SK-N-SH (cell line): Measurements from ENCODE around the gene NOX3. TPM values are rescaled to one million over a fixed set of nuclear protein-coding genes. Genes with fewer than 3 reads are reported as not detected.
A peak's percentile ranks its signal among the peaks of the same experiment; 100 is the strongest.

Source experiments
- CTCF ChIA-PET: fragments of 300-600, 350-600 bp; formaldehyde crosslinking; extraction: SDS; loops from one replicate; lab custom pipeline; 2021; lab: Yijun Ruan, JAX
- POLR2A ChIA-PET: fragments of 350-600 bp; sonication (Branson Sonifier 250); formaldehyde crosslinking; extraction: SDS; loops from one replicate; lab custom pipeline; 2020; ENCODE audit warnings: antibody characterized with exemption, inconsistent platforms; lab: Yijun Ruan, JAX
- DNase-seq: peaks from one replicate; pipeline ENCODE4 v3.0.0; 2012
- H2AFZ ChIP-seq: fragments of 200-600 bp; sonication (generic); 2 replicates; pipeline ENCODE4 v1.8.1; 2016; ENCODE audit warnings: antibody characterized with exemption, mild to moderate bottlenecking, low read depth
- H3F3A ChIP-seq: fragments of 200-600 bp; sonication (generic); replicated peaks from 2 replicates; pipeline ENCODE3; 2016; ENCODE audit warnings: antibody characterized with exemption, mild to moderate bottlenecking; ENCODE audit not compliant: insufficient read depth
- H3K27ac ChIP-seq, 2 experiments: fragments of 200-500 bp in 1 of 2; fragments of 200-600 bp in 1 of 2; sonication (Bioruptor generic) in 1 of 2; sonication (generic), shearing (Covaris generic) in 1 of 2; 2 replicates each; pipeline versions ENCODE4 v1.5.1 to v1.6.1; 2014 to 2016; ENCODE audit warnings: low read depth in 2 of 2, inconsistent platforms in 1 of 2, low read length in 1 of 2, mild to moderate bottlenecking in 1 of 2, mixed read lengths in 1 of 2
- H3K27me3 ChIP-seq: fragments of 200-600 bp; sonication (generic), shearing (Covaris generic); 2 replicates; pipeline ENCODE4 v1.6.1; 2016; ENCODE audit warnings: mixed run types; ENCODE audit not compliant: insufficient read depth
- H3K36me3 ChIP-seq, 2 experiments: fragments of 200-500 bp in 1 of 2; fragments of 200-600 bp in 1 of 2; sonication (Bioruptor generic) in 1 of 2; sonication (generic) in 1 of 2; replicated peaks in 1 of 2; 2 replicates each; pipeline versions ENCODE3 to v1.5.1; 2014 to 2016; ENCODE audit warnings: low read length in 1 of 2, mild to moderate bottlenecking in 1 of 2; ENCODE audit not compliant: insufficient read depth in 2 of 2, control insufficient read depth in 1 of 2
- H3K4me1 ChIP-seq, 2 experiments: fragments of 200-500 bp in 1 of 2; fragments of 200-600 bp in 1 of 2; sonication (Bioruptor generic) in 1 of 2; sonication (generic), shearing (Covaris generic) in 1 of 2; 2 replicates each; pipeline versions ENCODE4 v1.5.1 to v1.6.1; 2014 to 2016; ENCODE audit warnings: low read depth in 1 of 2, low read length in 1 of 2, mixed run types in 1 of 2; ENCODE audit not compliant: insufficient read depth in 2 of 2, control insufficient read depth in 1 of 2
- H3K4me2 ChIP-seq: fragments of 200-600 bp; sonication (generic), shearing (Covaris generic); 2 replicates; pipeline ENCODE4 v1.6.1; 2017; ENCODE audit warnings: mixed run types
- H3K4me3 ChIP-seq, 2 experiments: fragments of 200-500 bp in 1 of 2; fragments of 200-600 bp in 1 of 2; sonication (Bioruptor generic) in 1 of 2; sonication (generic), shearing (Covaris generic) in 1 of 2; 2 replicates each; pipeline versions ENCODE4 v1.5.1 to v1.8.1; 2014 to 2016; ENCODE audit warnings: low read depth in 2 of 2, inconsistent platforms in 1 of 2, low read length in 1 of 2, mild to moderate bottlenecking in 1 of 2, mixed read lengths in 1 of 2, moderate library complexity in 1 of 2
- H3K79me2 ChIP-seq: fragments of 200-600 bp; sonication (generic); 2 replicates; pipeline ENCODE4 v1.8.1; 2017; ENCODE audit warnings: mild to moderate bottlenecking; ENCODE audit not compliant: insufficient read depth
- H3K9ac ChIP-seq: fragments of 200-600 bp; sonication (generic); 2 replicates; pipeline ENCODE4 v1.6.1; 2017; ENCODE audit warnings: mixed run types
- H3K9me2 ChIP-seq: fragments of 200-600 bp; sonication (generic); 2 replicates; pipeline ENCODE4 v1.6.1; 2017; ENCODE audit warnings: mixed run types
- H3K9me3 ChIP-seq: fragments of 200-600 bp; sonication (generic); 2 replicates; pipeline ENCODE4 v1.6.1; 2017; ENCODE audit warnings: mixed run types, mild to moderate bottlenecking, moderate library complexity
- H4K20me1 ChIP-seq: fragments of 200-600 bp; sonication (generic); 2 replicates; pipeline ENCODE4 v1.6.1; 2017; ENCODE audit warnings: mild to moderate bottlenecking, mixed run types; ENCODE audit not compliant: insufficient read depth
- CHD2 ChIP-seq: fragments of 150-350 bp; IDR thresholded peaks from 2 replicates; pipeline ENCODE4 v1.6.1; 2018; ENCODE audit warnings: low read length; ENCODE audit not compliant: partially characterized antibody
- ELF1 ChIP-seq: IDR thresholded peaks from 2 replicates; pipeline ENCODE4 v1.4.0; 2012
- EP300 ChIP-seq, 2 experiments: IDR thresholded peaks; 2 replicates each; pipeline versions ENCODE4 v1.4.0 to v1.6.1; 2012; ENCODE audit warnings: borderline replicate concordance in 1 of 2, low read depth in 1 of 2, low read length in 1 of 2
- GATA2 ChIP-seq: sonication (generic); formaldehyde crosslinking; IDR thresholded peaks from 2 replicates; pipeline ENCODE4 v1.5.0; 2020; ENCODE audit warnings: mild to moderate bottlenecking, missing genetic modification reagents
- MXI1 ChIP-seq: IDR thresholded peaks from 2 replicates; pipeline ENCODE4 v1.6.1; 2012; ENCODE audit warnings: mild to moderate bottlenecking, low read depth, low read length, improper control_type of control experiment
- POLR2AphosphoS5 ChIP-seq: IDR thresholded peaks from 2 replicates; pipeline ENCODE4 v1.6.1; 2012; ENCODE audit warnings: low read depth, low read length
- RAD21 ChIP-seq: IDR thresholded peaks from 2 replicates; pipeline ENCODE4 v1.6.1; 2012; ENCODE audit warnings: mild to moderate bottlenecking, low read length
- RCOR1 ChIP-seq: fragments of 150-350 bp; IDR thresholded peaks from 2 replicates; pipeline ENCODE4 v1.6.1; 2017; ENCODE audit warnings: antibody characterized with exemption, low read length
- RFX5 ChIP-seq: IDR thresholded peaks from 2 replicates; pipeline ENCODE4 v1.6.1; 2012; ENCODE audit warnings: mild to moderate bottlenecking, improper control_type of control experiment, low read length
- SMC3 ChIP-seq: IDR thresholded peaks from 2 replicates; pipeline ENCODE4 v1.6.1; 2012; ENCODE audit warnings: low read depth, low read length, improper control_type of control experiment
- TEAD4 ChIP-seq: IDR thresholded peaks from 2 replicates; pipeline ENCODE4 v1.4.0; 2012; ENCODE audit warnings: mild to moderate bottlenecking, borderline replicate concordance; ENCODE audit not compliant: insufficient read depth
- USF1 ChIP-seq: IDR thresholded peaks from 2 replicates; pipeline ENCODE4 v1.4.0; 2012; ENCODE audit warnings: low read depth, borderline replicate concordance
- ZBTB33 ChIP-seq: IDR thresholded peaks from 2 replicates; pipeline ENCODE4 v1.4.0; 2012; ENCODE audit warnings: low read depth, borderline replicate concordance
- WGBS: methylation state at CpG from one replicate; pipeline ENCODE4 v1.1.6; 2017; ENCODE audit warnings: low lambda C conversion rate; 5-methylcytosine and 5-hydroxymethylcytosine counted together
- polyA plus RNA-seq, 3 experiments: library from polyadenylated mRNA; depleted of rRNA; stranded (reverse); fragments of >200 nt; gene quantifications; 2 replicates each; pipeline ENCODE4 v1.2.3, GENCODE V29; 2012

NOX3 gene
- polyA plus RNA-seq, 1 of the 3 experiments (the other 2 are of a cell fraction) = 0.02 TPM

DNA sequence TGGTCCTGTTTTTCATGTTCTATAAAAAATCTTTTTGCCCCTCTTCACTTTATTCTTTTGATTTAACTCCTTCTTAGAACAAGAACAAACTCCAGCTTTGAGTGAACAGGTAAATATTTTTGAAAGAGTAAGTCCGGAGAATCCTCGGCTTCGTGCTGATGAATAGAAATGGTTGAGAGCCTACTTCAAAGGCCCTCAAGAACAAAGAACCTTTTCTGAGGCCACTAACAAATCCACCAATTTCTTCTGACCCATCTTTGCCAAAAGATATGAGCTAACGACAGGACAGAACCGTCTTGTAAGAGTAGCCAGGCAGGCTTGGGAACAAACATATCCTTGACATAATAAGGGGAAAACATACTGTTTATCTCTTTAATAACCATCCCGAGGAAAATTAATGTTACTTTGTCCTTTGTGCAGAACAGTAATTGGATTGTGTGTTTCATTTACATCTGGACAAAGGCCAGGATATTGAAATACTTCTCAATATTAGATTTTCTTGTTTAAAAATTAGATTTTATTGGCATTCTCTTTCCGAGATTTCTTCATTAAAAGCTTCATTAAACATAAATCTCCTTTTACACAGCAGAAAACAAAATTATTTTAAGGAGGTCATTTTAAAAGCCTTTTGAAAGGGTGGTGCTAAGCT, 52.9 kb downstream of the NOX3 start (continued):
- TF ChIP-seq RFX5 = no peak
- no peak for TF ChIP-seq ELF1
- TF ChIP-seq ZBTB33 = no peak
- no peak for TF ChIP-seq POLR2AphosphoS5
- no peak for TF ChIP-seq SMC3
- 0 out of 2 replicates have a peak, but pooled peaks have one; percentile 22 for TF ChIP-seq MXI1
- no peak for TF ChIP-seq USF1
- peak; percentile 55; the same call in 1 of the 2 replicates for TF ChIP-seq TEAD4
- TF ChIP-seq, all 33 proteins: peak for 10

DNA sequence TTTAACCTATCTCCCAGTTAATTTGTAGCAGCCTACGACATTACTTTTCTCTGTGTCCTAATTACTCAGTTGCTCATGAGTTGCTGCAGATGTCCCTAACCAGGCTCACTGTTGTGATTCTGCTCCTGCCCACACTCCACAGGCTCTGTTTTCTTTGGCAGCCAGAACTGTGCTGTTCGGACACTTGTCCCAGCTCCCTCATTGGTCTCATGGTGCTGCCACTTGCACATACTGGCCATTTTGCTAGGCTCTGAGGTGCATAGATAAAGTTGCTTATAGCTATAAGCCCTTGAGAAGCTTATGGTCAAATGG, 55.0 kb downstream of the NOX3 start:
- TF ChIP-seq CHD2 (peak; percentile 64), RAD21 (peak; percentile 19; the same call in 1 of the 2 replicates), MXI1 (peak; percentile 61; the same call in 1 of the 2 replicates), EP300 (IDR thresholded peaks at IDR 0.05; ENCODE audit: borderline replicate concordance in 1 of 2, low read depth in 1 of 2, low read length in 1 of 2) (peak in 1 of 2 experiments; percentile 84; a peak in 2 of 4 replicates), USF1 (no peak), POLR2AphosphoS5 (no peak), RCOR1 (peak; percentile 47; the same call in 1 of the 2 replicates), GATA2 (CRISPR knock-in tag) (peak; percentile 21; the same call in 1 of the 2 replicates)
- Histone ChIP-seq H3K36me3 (no peaks in the 10 kb centered on the region), H3F3A (no peaks in the 10 kb centered on the region), H3K9ac (no peak overlapping the region), H3K27ac (peak overlapping the region in 1 of 2 experiments; percentile 82; a peak in 2 of 4 replicates), H3K4me1 (peaks cover 0 to 28% of the 10 kb centered on the region in 2 experiments; a peak in 2 of 4 replicates), H3K4me2 (no peak overlapping the region), H3K4me3 (no peak overlapping the region), H3K79me2 (no peaks in the 10 kb centered on the region), H2AFZ (no peak overlapping the region), H4K20me1 (no peaks in the 10 kb centered on the region), H3K9me3 (no peaks in the 10 kb centered on the region), H3K27me3 (no peaks in the 10 kb centered on the region), H3K9me2 (no peaks in the 10 kb centered on the region)
- POLR2A ChIA-PET = interaction anchor here (0.6 to 1.5 kb wide), 3 partner anchors 12 to 1924 kb away, joined by 3 to 6 read pairs (median 4); no protein-coding TSS in a partner anchor
- CTCF ChIA-PET = interaction anchor here (1.0 to 1.7 kb wide), 5 partner anchors 39 to 94 kb away, joined by 3 to 6 read pairs (median 3); no protein-coding TSS in a partner anchor
- DNase-seq = peak; percentile 51
- 80% methylated on average over 2 of the region's 2 CpGs for WGBS
